HepG2 (cell line): ENCODE measurements around the gene SERPINB1.

ENCODE experiments used
- CEBPB ChIP-seq: IDR thresholded peaks from 2 replicates; pipeline ENCODE4 v1.6.1; 2011; ENCODE audit warnings: low read depth, low read length, improper control_type of control experiment, borderline replicate concordance
- POLR2A ChIP-seq, 2 experiments: IDR thresholded peaks; 2 replicates each; pipeline ENCODE4 v1.6.1; 2011; ENCODE audit warnings: low read depth in 2 of 2, low read length in 2 of 2, mild to moderate bottlenecking in 1 of 2, moderate library complexity in 1 of 2; ENCODE audit not compliant: insufficient read depth in 1 of 2
- SMC3 ChIP-seq: IDR thresholded peaks from 2 replicates; pipeline ENCODE4 v1.6.1; 2011; ENCODE audit warnings: low read length, improper control_type of control experiment
- SUZ12 ChIP-seq: fragments of 150-350 bp; IDR thresholded peaks from 2 replicates; pipeline ENCODE4 v1.6.1; 2014; ENCODE audit warnings: low read depth, low read length
- ZFP1 ChIP-seq: IDR thresholded peaks from 2 replicates; pipeline ENCODE4 v1.6.1; 2016
- ZNF761 ChIP-seq: sonication (generic); formaldehyde crosslinking; conservative IDR thresholded peaks from 2 replicates; pipeline ENCODE4 v1.4.0; 2020; ENCODE audit warnings: mild to moderate bottlenecking, missing genetic modification reagents

DNA sequence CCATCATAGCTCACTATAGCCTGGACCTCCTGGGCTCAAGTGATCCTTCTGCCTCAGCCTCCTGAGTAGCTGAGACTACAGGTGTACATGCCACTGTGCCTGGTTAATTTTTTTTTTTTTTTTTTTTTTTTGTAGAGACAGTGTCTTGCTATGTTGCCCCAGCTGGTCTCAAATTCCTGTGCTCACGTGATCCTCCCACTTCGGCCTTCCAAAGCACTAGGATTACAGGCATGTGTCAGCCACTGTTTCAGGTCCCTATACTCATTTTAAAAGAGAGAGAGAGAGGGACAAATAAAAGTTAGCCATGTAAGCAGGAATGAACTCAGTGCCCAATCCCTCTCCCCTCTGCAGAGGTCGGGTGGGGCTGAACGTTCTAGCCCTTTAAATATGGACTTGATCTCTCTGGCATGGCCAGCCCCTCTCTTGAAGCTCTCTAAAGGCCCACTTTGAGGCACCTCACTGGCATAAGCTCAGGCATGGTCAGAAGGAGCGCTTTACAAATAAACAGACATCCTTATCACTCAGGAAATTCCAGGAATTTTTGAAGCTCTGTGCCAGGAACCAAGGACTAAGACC is 9.0 kb upstream of the SERPINB1 start:
- TF ChIP-seq ZNF761 (no peak), ZFP1 (CRISPR knock-in tag) (no peak), POLR2A (IDR thresholded peaks at IDR 0.05; ENCODE audit: insufficient read depth in 1 of 2, low read depth in 2 of 2, low read length in 2 of 2) (no peak), CEBPB (no peak), SUZ12 (no peak), SMC3 (no peak)
